ENCODE results near the gene SCAMP5. TPM values are rescaled to one million over a fixed set of nuclear protein-coding genes. Genes with fewer than 3 reads are reported as not detected.

The SCAMP5 gene
- total and polyA plus RNA-seq, 2 of the 4 experiments (the other 2 are of a cell fraction), result 0.36 to 1.6 TPM

DNA sequence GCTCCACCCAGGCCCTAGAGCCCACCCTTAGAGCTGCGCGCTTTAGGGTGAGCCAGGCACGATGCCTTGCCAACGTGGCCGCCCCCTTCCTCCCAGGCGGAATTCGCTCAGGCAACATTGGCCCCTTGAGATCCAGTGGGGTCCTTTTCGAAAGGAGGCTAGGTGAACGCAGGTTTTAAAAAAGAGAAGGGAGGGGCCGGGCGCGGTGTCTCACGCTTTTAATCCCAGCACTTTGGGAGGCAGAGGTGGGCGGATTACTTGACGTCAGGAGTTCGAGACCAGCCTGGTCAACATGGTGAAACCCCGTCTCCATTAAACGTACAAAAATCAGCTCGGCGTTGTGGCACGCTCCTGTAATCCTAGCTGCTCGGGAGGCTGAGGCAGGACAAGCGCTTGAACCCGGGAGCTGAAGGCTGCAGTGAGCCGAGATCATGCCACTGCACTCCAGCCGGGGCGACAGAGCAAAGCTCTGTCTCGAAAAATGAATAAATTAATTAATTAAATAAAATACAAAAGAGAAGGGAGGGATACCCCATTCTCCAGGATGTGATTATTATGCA is 37.8 kb upstream of the SCAMP5 start:
- Histone ChIP-seq H4K8ac (ENCODE audit: low read depth in 2 of 2, low read length in 2 of 2) (no peak overlapping the region), H3K56ac (ENCODE audit: extremely low read depth, insufficient read depth, low read length) (no peak overlapping the region), H3K9ac (ENCODE audit: low read depth, low read length) (no peak overlapping the region), H3K14ac (replicated peaks; ENCODE audit: low read depth, low read length) (no peak overlapping the region), H3K36me3 (ENCODE audit: control insufficient read depth, insufficient read depth, low read length) (no peaks in the 10 kb centered on the region), H2BK15ac (ENCODE audit: low read depth, low read length) (no peak overlapping the region), H3K9me3 (ENCODE audit: control insufficient read depth, insufficient read depth, low read length) (no peaks in the 10 kb centered on the region), H2AK9ac (replicated peaks; ENCODE audit: low read depth, low read length, poor library complexity) (no peak overlapping the region), H3K4ac (ENCODE audit: low read depth, low read length) (no peak overlapping the region), H2BK20ac (ENCODE audit: low read depth, low read length) (no peak overlapping the region), H3K79me1 (ENCODE audit: low read depth in 1 of 2, low read length in 2 of 2) (no peaks in the 10 kb centered on the region), H3K18ac (ENCODE audit: low read depth, low read length) (no peak overlapping the region), H3K4me2 (ENCODE audit: low read depth, low read length) (peak overlapping the region; percentile 73; the same call in 1 of the 2 replicates), H3K27ac (ENCODE audit: insufficient read depth, low read length) (no peak overlapping the region), H3K4me3 (ENCODE audit: insufficient read depth, low read depth, low read length) (no peak overlapping the region), H2BK5ac (ENCODE audit: low read depth, low read length, poor library complexity, severe bottlenecking) (no peak overlapping the region), H4K20me1 (ENCODE audit: insufficient read depth, low read length) (no peaks in the 10 kb centered on the region; the same call in 1 of the 2 replicates), H2BK120ac (ENCODE audit: low read depth, low read length) (no peak overlapping the region), H2AK5ac (ENCODE audit: low read depth, low read length) (no peak overlapping the region), H4K5ac (ENCODE audit: low read depth, low read length) (no peak overlapping the region), H4K91ac (ENCODE audit: insufficient read depth, low read depth, low read length) (no peak overlapping the region), H3K4me1 (ENCODE audit: control insufficient read depth, insufficient read depth, low read length) (peaks cover 8% of the 10 kb centered on the region; the same call in 1 of the 2 replicates), H3K27me3 (ENCODE audit: control insufficient read depth, insufficient read depth, low read length) (peaks cover 45% of the 10 kb centered on the region), H2AFZ (replicated peaks; ENCODE audit: low read length, poor library complexity) (peak overlapping the region; percentile 91), H3K23ac (ENCODE audit: low read depth, low read length) (no peak overlapping the region), H3K9me1 (ENCODE audit: insufficient read depth, low read length) (no peaks in the 10 kb centered on the region)
- ATAC-seq (ENCODE audit: low read depth) (no peak), DNase-seq (no peak)
- WGBS, 2 experiments (ENCODE audit: extremely low coverage in 2 of 2, insufficient read length in 1 of 2), result 23% methylated on average over 9 of the region's 28 CpGs; no CpG with 5 or more reads in 1 of the 2 experiments
- in situ Hi-C loops (cut with MboI; ENCODE audit: low sequenced_read_pairs) (no loop called here), dilution Hi-C loops (cut with HindIII; ENCODE audit: low sequenced_read_pairs, unreplicated experiment) (no loop called here), intact Hi-C loops (cut with micrococcal nuclease) (loop anchor here (10.0 kb wide), 1 partner anchor 583 kb away; no protein-coding TSS in a partner anchor)
- TF ChIP-seq, protein P1, sequence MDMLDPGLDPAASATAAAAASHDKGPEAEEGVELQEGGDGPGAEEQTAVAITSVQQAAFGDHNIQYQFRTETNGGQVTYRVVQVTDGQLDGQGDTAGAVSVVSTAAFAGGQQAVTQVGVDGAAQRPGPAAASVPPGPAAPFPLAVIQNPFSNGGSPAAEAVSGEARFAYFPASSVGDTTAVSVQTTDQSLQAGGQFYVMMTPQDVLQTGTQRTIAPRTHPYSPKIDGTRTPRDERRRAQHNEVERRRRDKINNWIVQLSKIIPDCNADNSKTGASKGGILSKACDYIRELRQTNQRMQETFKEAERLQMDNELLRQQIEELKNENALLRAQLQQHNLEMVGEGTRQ (IDR thresholded peaks at IDR 0.05; ENCODE audit: low read depth, low read length), result no peak
- TF ChIP-seq, protein P2, sequence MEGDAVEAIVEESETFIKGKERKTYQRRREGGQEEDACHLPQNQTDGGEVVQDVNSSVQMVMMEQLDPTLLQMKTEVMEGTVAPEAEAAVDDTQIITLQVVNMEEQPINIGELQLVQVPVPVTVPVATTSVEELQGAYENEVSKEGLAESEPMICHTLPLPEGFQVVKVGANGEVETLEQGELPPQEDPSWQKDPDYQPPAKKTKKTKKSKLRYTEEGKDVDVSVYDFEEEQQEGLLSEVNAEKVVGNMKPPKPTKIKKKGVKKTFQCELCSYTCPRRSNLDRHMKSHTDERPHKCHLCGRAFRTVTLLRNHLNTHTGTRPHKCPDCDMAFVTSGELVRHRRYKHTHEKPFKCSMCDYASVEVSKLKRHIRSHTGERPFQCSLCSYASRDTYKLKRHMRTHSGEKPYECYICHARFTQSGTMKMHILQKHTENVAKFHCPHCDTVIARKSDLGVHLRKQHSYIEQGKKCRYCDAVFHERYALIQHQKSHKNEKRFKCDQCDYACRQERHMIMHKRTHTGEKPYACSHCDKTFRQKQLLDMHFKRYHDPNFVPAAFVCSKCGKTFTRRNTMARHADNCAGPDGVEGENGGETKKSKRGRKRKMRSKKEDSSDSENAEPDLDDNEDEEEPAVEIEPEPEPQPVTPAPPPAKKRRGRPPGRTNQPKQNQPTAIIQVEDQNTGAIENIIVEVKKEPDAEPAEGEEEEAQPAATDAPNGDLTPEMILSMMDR (conservative IDR thresholded peaks at IDR 0.05; ENCODE audit: low read depth, low read length), result no peak
- TF ChIP-seq MAFK (IDR thresholded peaks at IDR 0.05; ENCODE audit: low read depth, low read length) (no peak), BHLHE40 (IDR thresholded peaks at IDR 0.05; ENCODE audit: low read depth, low read length) (no peak), MXI1 (IDR thresholded peaks at IDR 0.05; ENCODE audit: borderline replicate concordance, low read depth, low read length) (no peak), RAD21 (IDR thresholded peaks at IDR 0.05; ENCODE audit: low read length) (no peak), FOS (IDR thresholded peaks at IDR 0.05; ENCODE audit: low read depth, low read length) (no peak), POLR2A (IDR thresholded peaks at IDR 0.05; ENCODE audit: low read depth, low read length) (no peak), MAZ (IDR thresholded peaks at IDR 0.05; ENCODE audit: borderline replicate concordance, low read depth, low read length) (no peak), CEBPB (IDR thresholded peaks at IDR 0.05; ENCODE audit: low read depth, low read length) (no peak), RFX5 (IDR thresholded peaks at IDR 0.05; ENCODE audit: low read depth, low read length) (no peak), SMC3 (IDR thresholded peaks at IDR 0.05; ENCODE audit: low read depth, low read length) (no peak), NFE2L2 (IDR thresholded peaks at IDR 0.05; ENCODE audit: low read depth, low read length) (no peak), CHD1 (IDR thresholded peaks at IDR 0.05; ENCODE audit: low read depth, low read length) (no peak), RCOR1 (IDR thresholded peaks at IDR 0.05; ENCODE audit: insufficient replicate concordance, low read length) (no peak)
- TF ChIP-seq, protein P3, sequence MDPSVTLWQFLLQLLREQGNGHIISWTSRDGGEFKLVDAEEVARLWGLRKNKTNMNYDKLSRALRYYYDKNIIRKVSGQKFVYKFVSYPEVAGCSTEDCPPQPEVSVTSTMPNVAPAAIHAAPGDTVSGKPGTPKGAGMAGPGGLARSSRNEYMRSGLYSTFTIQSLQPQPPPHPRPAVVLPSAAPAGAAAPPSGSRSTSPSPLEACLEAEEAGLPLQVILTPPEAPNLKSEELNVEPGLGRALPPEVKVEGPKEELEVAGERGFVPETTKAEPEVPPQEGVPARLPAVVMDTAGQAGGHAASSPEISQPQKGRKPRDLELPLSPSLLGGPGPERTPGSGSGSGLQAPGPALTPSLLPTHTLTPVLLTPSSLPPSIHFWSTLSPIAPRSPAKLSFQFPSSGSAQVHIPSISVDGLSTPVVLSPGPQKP (IDR thresholded peaks at IDR 0.05; ENCODE audit: borderline replicate concordance, low read depth, low read length), result no peak
- no TSS peak for BruUV-seq (replicated peaks)
- ChIA-PET POLR2A (ENCODE audit: unreplicated experiment) (interaction anchor here (0.6 kb wide), 1 partner anchor 11 kb away, joined by 5 read pairs; no protein-coding TSS in a partner anchor), CTCF (interaction anchor here (1.5 kb wide), 1 partner anchor 38 kb away, joined by 3 read pairs; the partner anchor contains the start of gene SCAMP5)
